ENCODE measurements around the gene ABCC3.

DNA sequence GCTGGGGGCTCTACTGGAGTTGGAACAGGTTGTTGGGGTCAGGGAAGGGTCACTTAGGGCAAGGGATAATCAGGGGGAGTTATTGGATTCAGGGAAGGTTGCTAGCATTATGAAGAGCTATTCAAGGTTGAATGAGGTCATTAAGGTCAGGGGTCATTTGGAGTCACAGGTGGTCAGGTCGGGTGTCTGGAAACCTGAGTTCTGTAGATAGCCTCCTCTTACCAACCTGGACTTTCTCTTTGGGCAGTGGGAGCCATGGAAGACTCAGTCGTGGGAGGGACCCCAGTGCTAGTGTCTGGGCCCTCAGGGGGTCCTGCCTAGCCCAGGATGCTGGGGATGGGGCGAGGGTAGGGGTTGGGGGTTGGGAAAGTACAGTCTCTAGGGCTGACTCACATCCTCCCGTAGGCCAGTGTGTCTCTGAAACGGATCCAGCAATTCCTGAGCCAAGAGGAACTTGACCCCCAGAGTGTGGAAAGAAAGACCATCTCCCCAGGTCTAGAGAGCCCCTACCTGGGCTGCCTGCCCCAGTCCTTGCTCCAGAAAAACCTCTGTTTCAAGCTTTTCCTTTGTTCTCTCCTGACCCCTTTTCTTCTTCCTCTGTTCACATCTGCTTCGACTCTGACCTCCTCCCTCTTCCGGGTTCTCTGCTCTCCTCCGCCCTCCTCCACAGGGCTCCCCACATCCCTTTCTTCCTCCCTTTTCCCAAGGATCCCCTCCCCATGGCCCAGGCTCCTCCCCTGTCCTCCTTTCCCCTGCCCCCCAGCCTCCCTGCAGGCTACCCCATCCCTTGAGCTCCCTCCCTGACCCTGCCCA is 33.5 kb downstream of the ABCC3 start:
- TF ChIP-seq, protein P1, sequence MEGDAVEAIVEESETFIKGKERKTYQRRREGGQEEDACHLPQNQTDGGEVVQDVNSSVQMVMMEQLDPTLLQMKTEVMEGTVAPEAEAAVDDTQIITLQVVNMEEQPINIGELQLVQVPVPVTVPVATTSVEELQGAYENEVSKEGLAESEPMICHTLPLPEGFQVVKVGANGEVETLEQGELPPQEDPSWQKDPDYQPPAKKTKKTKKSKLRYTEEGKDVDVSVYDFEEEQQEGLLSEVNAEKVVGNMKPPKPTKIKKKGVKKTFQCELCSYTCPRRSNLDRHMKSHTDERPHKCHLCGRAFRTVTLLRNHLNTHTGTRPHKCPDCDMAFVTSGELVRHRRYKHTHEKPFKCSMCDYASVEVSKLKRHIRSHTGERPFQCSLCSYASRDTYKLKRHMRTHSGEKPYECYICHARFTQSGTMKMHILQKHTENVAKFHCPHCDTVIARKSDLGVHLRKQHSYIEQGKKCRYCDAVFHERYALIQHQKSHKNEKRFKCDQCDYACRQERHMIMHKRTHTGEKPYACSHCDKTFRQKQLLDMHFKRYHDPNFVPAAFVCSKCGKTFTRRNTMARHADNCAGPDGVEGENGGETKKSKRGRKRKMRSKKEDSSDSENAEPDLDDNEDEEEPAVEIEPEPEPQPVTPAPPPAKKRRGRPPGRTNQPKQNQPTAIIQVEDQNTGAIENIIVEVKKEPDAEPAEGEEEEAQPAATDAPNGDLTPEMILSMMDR (IDR thresholded peaks at IDR 0.05; ENCODE audit: control extremely low read depth in 1 of 3, insufficient read depth in 1 of 3, low read depth in 1 of 3, low read length in 3 of 3): no peak
- TF ChIP-seq YY1 (IDR thresholded peaks at IDR 0.05; ENCODE audit: low read depth, low read length): no peak
- no peak for TF ChIP-seq EZH2 (IDR thresholded peaks at IDR 0.05; ENCODE audit: low read depth, low read length, severe bottlenecking)
- no peak for TF ChIP-seq RNF2 (IDR thresholded peaks at IDR 0.05; ENCODE audit: borderline replicate concordance, low read depth, low read length, missing control alignments, poor library complexity, severe bottlenecking)
- TF ChIP-seq, protein P2, sequence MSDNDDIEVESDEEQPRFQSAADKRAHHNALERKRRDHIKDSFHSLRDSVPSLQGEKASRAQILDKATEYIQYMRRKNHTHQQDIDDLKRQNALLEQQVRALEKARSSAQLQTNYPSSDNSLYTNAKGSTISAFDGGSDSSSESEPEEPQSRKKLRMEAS (IDR thresholded peaks at IDR 0.05): no peak

Measured in H1 (cell line).